ENCODE measurements around the gene SUGP2. TPM values are rescaled to one million over a fixed set of nuclear protein-coding genes. Genes with fewer than 3 reads are reported as not detected.

Gene SUGP2
- polyA plus RNA-seq, 1 donor (not counting 4 experiments of a cell fraction or from before 2014, with no cell fraction given) = 51.2 TPM

DNA sequence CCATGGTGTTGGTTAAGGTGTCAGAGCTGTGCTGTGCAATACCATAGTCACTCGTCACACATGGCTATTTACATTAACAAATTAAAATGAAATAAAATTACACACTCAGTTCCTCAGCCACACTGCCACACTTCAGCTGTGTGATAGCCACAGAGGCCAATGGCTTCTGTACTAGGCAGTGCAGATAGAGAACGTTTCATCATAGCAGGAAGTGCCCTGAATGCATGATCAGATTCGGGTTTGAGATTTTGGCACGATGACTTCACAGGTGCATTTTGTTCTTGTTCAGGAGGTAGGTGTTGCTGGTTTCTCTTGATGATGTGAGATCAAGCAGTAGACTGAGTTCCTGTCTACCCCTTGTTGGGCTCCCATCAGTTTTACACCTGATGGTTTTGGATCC lies 6.6 kb upstream of the SUGP2 start:
- H3K79me2 ChIP-seq (ENCODE audit: control insufficient read depth, insufficient read depth, low read length) = peaks cover 45% of the 10 kb centered on the region
- no peaks in the 10 kb centered on the region for H3K27me3 ChIP-seq (ENCODE audit: control insufficient read depth, extremely low read depth, insufficient read depth, low read length)
- no peak overlapping the region for H3K4me3 ChIP-seq (ENCODE audit: control insufficient read depth in 2 of 3, extremely low read depth in 1 of 3, insufficient read depth in 2 of 3, low read depth in 1 of 3, low read length in 3 of 3)
- DNase-seq (ENCODE audit: low read depth, low spot score) (no peak), FAIRE-seq (no peak)
- H2AFZ ChIP-seq (ENCODE audit: control insufficient read depth, low read length) = no peak overlapping the region
- peaks cover 20 to 23% of the 10 kb centered on the region in 2 experiments for H3K36me3 ChIP-seq (ENCODE audit: control insufficient read depth in 2 of 2, extremely low read depth in 1 of 2, insufficient read depth in 2 of 2, low read length in 2 of 2)
- H3K9me1 ChIP-seq (ENCODE audit: control insufficient read depth, extremely low read depth, insufficient read depth, low read length) = no peaks in the 10 kb centered on the region
- H3K4me2 ChIP-seq (ENCODE audit: control insufficient read depth, extremely low read depth, insufficient read depth, low read depth, low read length) = no peak overlapping the region
- H3K4me1 ChIP-seq (ENCODE audit: control insufficient read depth, extremely low read depth, insufficient read depth, low read length) = no peaks in the 10 kb centered on the region
- no peaks in the 10 kb centered on the region for H4K20me1 ChIP-seq (ENCODE audit: control insufficient read depth, extremely low read depth, insufficient read depth, low read length)
- no peak overlapping the region for H3K9ac ChIP-seq (ENCODE audit: control insufficient read depth, extremely low read depth, insufficient read depth, low read length)
- dilution Hi-C loops (cut with MboI; ENCODE audit: extremely low pct_ligation_motif_present, low sequenced_read_pairs) = no loop called here
- H3K27ac ChIP-seq (ENCODE audit: control insufficient read depth, insufficient read depth, low read length) = no peak overlapping the region
- no peak for TF ChIP-seq EZH2 (IDR thresholded peaks at IDR 0.05; ENCODE audit: low read length)
- TF ChIP-seq, protein P1, sequence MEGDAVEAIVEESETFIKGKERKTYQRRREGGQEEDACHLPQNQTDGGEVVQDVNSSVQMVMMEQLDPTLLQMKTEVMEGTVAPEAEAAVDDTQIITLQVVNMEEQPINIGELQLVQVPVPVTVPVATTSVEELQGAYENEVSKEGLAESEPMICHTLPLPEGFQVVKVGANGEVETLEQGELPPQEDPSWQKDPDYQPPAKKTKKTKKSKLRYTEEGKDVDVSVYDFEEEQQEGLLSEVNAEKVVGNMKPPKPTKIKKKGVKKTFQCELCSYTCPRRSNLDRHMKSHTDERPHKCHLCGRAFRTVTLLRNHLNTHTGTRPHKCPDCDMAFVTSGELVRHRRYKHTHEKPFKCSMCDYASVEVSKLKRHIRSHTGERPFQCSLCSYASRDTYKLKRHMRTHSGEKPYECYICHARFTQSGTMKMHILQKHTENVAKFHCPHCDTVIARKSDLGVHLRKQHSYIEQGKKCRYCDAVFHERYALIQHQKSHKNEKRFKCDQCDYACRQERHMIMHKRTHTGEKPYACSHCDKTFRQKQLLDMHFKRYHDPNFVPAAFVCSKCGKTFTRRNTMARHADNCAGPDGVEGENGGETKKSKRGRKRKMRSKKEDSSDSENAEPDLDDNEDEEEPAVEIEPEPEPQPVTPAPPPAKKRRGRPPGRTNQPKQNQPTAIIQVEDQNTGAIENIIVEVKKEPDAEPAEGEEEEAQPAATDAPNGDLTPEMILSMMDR (optimal IDR thresholded peaks at IDR 0.05 in 1 of 3, IDR thresholded peaks at IDR 0.05 in 1 of 3, conservative IDR thresholded peaks at IDR 0.05 in 1 of 3; ENCODE audit: extremely low read depth in 1 of 3, insufficient read depth in 2 of 3, low read length in 3 of 3) = no peak
- no peaks in the 10 kb centered on the region for H3K9me3 ChIP-seq (ENCODE audit: control insufficient read depth, low read depth, low read length)

DNA sequence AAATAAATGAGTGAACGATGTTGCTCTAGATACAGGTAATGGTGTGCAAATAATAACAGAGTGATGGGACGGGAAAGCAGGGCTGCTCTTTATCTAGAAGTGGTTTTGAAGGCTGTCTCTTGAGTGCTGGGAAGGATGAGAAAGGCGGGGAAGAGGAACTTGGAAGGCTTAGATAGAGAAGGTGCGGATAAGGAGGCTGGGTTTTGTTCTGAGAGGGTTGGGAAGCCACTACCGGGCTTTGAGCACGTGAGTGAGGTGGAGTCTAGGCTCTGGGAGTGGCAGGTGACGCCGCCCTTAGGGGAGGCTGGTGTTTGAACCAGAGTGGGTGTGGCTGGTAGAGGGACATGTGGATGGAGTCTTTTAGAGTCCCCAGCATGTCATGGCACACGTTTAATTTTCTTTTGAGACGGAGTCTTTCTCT lies 897 bp upstream of the SUGP2 start:
- dilution Hi-C loops (cut with MboI; ENCODE audit: extremely low pct_ligation_motif_present, low sequenced_read_pairs) = no loop called here
- Histone ChIP-seq H3K4me2 (ENCODE audit: control insufficient read depth, extremely low read depth, insufficient read depth, low read depth, low read length) (peak overlapping the region; percentile 100), H3K27me3 (ENCODE audit: control insufficient read depth, extremely low read depth, insufficient read depth, low read length) (no peaks in the 10 kb centered on the region), H4K20me1 (ENCODE audit: control insufficient read depth, extremely low read depth, insufficient read depth, low read length) (no peaks in the 10 kb centered on the region), H3K9me3 (ENCODE audit: control insufficient read depth, low read depth, low read length) (no peaks in the 10 kb centered on the region), H3K4me3 (ENCODE audit: control insufficient read depth in 2 of 3, extremely low read depth in 1 of 3, insufficient read depth in 2 of 3, low read depth in 1 of 3, low read length in 3 of 3) (peak overlapping the region; percentile 64 to 98 (median 96)), H3K9ac (ENCODE audit: control insufficient read depth, extremely low read depth, insufficient read depth, low read length) (peak overlapping the region; percentile 94), H2AFZ (ENCODE audit: control insufficient read depth, low read length) (peak overlapping the region; percentile 93), H3K79me2 (ENCODE audit: control insufficient read depth, insufficient read depth, low read length) (peaks cover 71% of the 10 kb centered on the region), H3K36me3 (ENCODE audit: control insufficient read depth in 2 of 2, extremely low read depth in 1 of 2, insufficient read depth in 2 of 2, low read length in 2 of 2) (peaks cover 9 to 13% of the 10 kb centered on the region in 2 experiments), H3K4me1 (ENCODE audit: control insufficient read depth, extremely low read depth, insufficient read depth, low read length) (peaks cover 10% of the 10 kb centered on the region), H3K9me1 (ENCODE audit: control insufficient read depth, extremely low read depth, insufficient read depth, low read length) (no peaks in the 10 kb centered on the region), H3K27ac (ENCODE audit: control insufficient read depth, insufficient read depth, low read length) (peak overlapping the region; percentile 93)
- TF ChIP-seq, protein P1 (optimal IDR thresholded peaks at IDR 0.05 in 1 of 3, IDR thresholded peaks at IDR 0.05 in 1 of 3, conservative IDR thresholded peaks at IDR 0.05 in 1 of 3; ENCODE audit: extremely low read depth in 1 of 3, insufficient read depth in 2 of 3, low read length in 3 of 3) = no peak
- no peak for TF ChIP-seq EZH2 (IDR thresholded peaks at IDR 0.05; ENCODE audit: low read length)
- FAIRE-seq = peak; percentile 79
- DNase-seq (ENCODE audit: low read depth, low spot score) = peak; percentile 26

Data from keratinocyte (primary cell).